ENCODE results near the gene PTEN.

DNA sequence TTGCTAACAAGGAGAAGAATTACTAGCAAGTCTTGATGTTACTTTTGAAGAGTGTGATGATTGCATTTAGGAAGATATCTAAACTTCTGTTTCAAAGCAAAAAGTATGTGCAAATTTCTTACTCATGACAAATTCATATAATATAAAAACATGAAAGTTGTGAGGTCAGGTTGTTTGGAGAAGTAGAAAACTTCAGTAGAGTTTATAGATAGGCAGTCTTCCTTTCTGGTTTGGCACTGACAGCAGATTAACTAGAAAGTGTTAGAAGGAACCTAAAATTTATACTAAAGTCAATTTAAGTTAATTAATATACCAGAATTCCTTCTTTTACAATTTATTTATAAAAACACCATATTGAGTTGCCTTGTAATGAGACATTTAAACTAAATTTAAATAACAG, 16.9 kb downstream of the PTEN start:
- TF ChIP-seq POLR2A (IDR thresholded peaks at IDR 0.05) (no peak), CTCF (IDR thresholded peaks at IDR 0.05) (no peak)

All from adrenal gland (tissue), 5 donors.